Keratinocyte (primary cell): Measurements from ENCODE around the gene PVALB. TPM values are rescaled to one million over a fixed set of nuclear protein-coding genes. Genes with fewer than 3 reads are reported as not detected.

Source experiments
- DNase-seq: peaks from one replicate; pipeline ENCODE4 v3.0.0-alpha.2; 2011; ENCODE audit warnings: low read depth, missing footprints, low spot score
- FAIRE-seq: peaks from 2 replicates; lab custom pipeline; 2011; peaks lifted over from hg19 to GRCh38; lab: Jason Lieb, UNC
- H2AFZ ChIP-seq: 2 replicates; pipeline ENCODE4 v1.6.0; 2012; ENCODE audit warnings: low read length, control low read depth, inconsistent platforms; ENCODE audit not compliant: control insufficient read depth
- H3K27ac ChIP-seq: 2 replicates; pipeline ENCODE4 v1.5.1; 2011; ENCODE audit warnings: low read length; ENCODE audit not compliant: control insufficient read depth, insufficient read depth
- H3K27me3 ChIP-seq: 3 replicates; pipeline ENCODE4 v1.6.0; 2011; ENCODE audit warnings: low read length; ENCODE audit not compliant: control insufficient read depth, insufficient read depth; ENCODE audit errors: extremely low read depth
- H3K36me3 ChIP-seq, 2 experiments: 2 replicates in 1 of 2; 3 replicates in 1 of 2; pipeline ENCODE4 v1.5.1; 2011; ENCODE audit warnings: low read length in 2 of 2, mild to moderate bottlenecking in 1 of 2; ENCODE audit not compliant: control insufficient read depth in 2 of 2, insufficient read depth in 2 of 2; ENCODE audit errors: extremely low read depth in 1 of 2
- H3K4me1 ChIP-seq: 3 replicates; pipeline ENCODE4 v1.5.1; 2011; ENCODE audit warnings: low read length; ENCODE audit not compliant: control insufficient read depth, insufficient read depth; ENCODE audit errors: extremely low read depth
- H3K4me2 ChIP-seq: 3 replicates; pipeline ENCODE4 v1.6.0; 2011; ENCODE audit warnings: low read depth, low read length; ENCODE audit not compliant: control insufficient read depth, insufficient read depth; ENCODE audit errors: extremely low read depth
- H3K4me3 ChIP-seq, 3 experiments: fragments of 200-600 bp in 1 of 3; sonication (generic) in 1 of 3; 2 replicates in 2 of 3; 3 replicates in 1 of 3; pipeline ENCODE4 v1.5.1; 2011 to 2016; ENCODE audit warnings: low read length in 3 of 3, mild to moderate bottlenecking in 3 of 3, control low read depth in 2 of 3, inconsistent platforms in 1 of 3, low read depth in 1 of 3, mixed read lengths in 1 of 3, mixed run types in 1 of 3, moderate library complexity in 1 of 3; ENCODE audit not compliant: control insufficient read depth in 2 of 3, insufficient read depth in 2 of 3; ENCODE audit errors: extremely low read depth in 1 of 3
- H3K79me2 ChIP-seq: 2 replicates; pipeline ENCODE4 v1.6.0; 2012; ENCODE audit warnings: low read length; ENCODE audit not compliant: control insufficient read depth, insufficient read depth
- H3K9ac ChIP-seq: 3 replicates; pipeline ENCODE4 v1.6.0; 2011; ENCODE audit warnings: low read length; ENCODE audit not compliant: control insufficient read depth, insufficient read depth; ENCODE audit errors: extremely low read depth
- H3K9me1 ChIP-seq: 3 replicates; pipeline ENCODE4 v1.6.0; 2011; ENCODE audit warnings: low read length; ENCODE audit not compliant: control insufficient read depth, insufficient read depth; ENCODE audit errors: extremely low read depth
- H3K9me3 ChIP-seq: 2 replicates; pipeline ENCODE4 v1.5.1; 2012; ENCODE audit warnings: low read depth, low read length; ENCODE audit not compliant: control insufficient read depth
- H4K20me1 ChIP-seq: 3 replicates; pipeline ENCODE4 v1.6.0; 2011; ENCODE audit warnings: low read length; ENCODE audit not compliant: control insufficient read depth, insufficient read depth; ENCODE audit errors: extremely low read depth
- EZH2 ChIP-seq: IDR thresholded peaks from one replicate; pipeline ENCODE4 v1.6.1; 2012; ENCODE audit warnings: inconsistent platforms, mild to moderate bottlenecking, low read length, moderate library complexity
- dilution Hi-C: fragments of 300-500 bp; cut with MboI; formaldehyde crosslinking; loops from one replicate; pipeline ENCODE4 v1.7.0; 2020; ENCODE audit warnings: low sequenced_read_pairs; ENCODE audit not compliant: extremely low pct_ligation_motif_present
- polyA plus RNA-seq, 5 experiments: library from polyadenylated mRNA; depleted of rRNA in 3 of 5; stranded (reverse) in 3 of 5; stranded (forward) in 1 of 5; unstranded in 1 of 5; fragments of >200 nt; gene quantifications; 1 replicate in 1 of 5; 2 replicates in 3 of 5; 3 replicates in 1 of 5; pipeline versions ENCODE4 v1.2.1 to v1.2.3, GENCODE V29; 2011 to 2012; ENCODE audit warnings: missing spikeins in 2 of 5, low read depth in 1 of 5, low replicate concordance in 1 of 5
- TF ChIP-seq, protein P1 (sequence below), 3 experiments: IDR thresholded peaks in 1 of 3; conservative IDR thresholded peaks in 1 of 3; optimal IDR thresholded peaks in 1 of 3; 2 replicates in 2 of 3; 3 replicates in 1 of 3; pipeline versions ENCODE3 to v1.5.1; 2011; ENCODE audit warnings: low read length in 3 of 3, mild to moderate bottlenecking in 3 of 3, moderate library complexity in 2 of 3, control low read depth in 1 of 3, inconsistent platforms in 1 of 3; ENCODE audit not compliant: insufficient read depth in 2 of 3; ENCODE audit errors: extremely low read depth in 1 of 3

Gene PVALB
- polyA plus RNA-seq, 1 donor (not counting 4 experiments of a cell fraction or from before 2014, with no cell fraction given) = not detected

DNA sequence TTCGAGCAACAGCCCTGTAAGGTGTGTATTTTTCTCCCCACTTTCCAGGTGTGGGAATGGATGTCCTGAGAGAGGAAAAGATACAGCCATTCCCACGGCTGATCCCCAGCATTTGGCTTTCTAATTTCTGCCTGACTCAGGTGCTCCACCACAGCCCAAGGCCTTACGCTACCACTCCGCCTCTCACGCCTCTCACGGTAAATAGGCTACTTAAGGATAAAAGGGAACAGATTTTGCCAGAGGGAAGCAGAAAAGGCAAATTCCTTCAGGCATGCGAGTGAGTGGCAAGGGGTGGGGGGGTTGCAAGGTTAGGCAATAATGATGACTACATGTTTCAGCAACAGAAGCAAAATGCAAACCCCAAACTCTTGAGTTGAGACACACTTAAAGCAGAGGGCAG lies 9.2 kb downstream of the PVALB start:
- Histone ChIP-seq H3K4me1 (no peaks in the 10 kb centered on the region), H3K9me1 (no peaks in the 10 kb centered on the region), H3K27me3 (peaks cover 8% of the 10 kb centered on the region), H3K27ac (no peak overlapping the region), H3K4me2 (no peak overlapping the region), H3K4me3 (no peak overlapping the region), H2AFZ (no peak overlapping the region), H3K79me2 (no peaks in the 10 kb centered on the region), H3K9me3 (no peaks in the 10 kb centered on the region), H4K20me1 (no peaks in the 10 kb centered on the region), H3K36me3 (no peaks in the 10 kb centered on the region), H3K9ac (no peak overlapping the region)
- no peak for TF ChIP-seq EZH2
- TF ChIP-seq, protein P1, sequence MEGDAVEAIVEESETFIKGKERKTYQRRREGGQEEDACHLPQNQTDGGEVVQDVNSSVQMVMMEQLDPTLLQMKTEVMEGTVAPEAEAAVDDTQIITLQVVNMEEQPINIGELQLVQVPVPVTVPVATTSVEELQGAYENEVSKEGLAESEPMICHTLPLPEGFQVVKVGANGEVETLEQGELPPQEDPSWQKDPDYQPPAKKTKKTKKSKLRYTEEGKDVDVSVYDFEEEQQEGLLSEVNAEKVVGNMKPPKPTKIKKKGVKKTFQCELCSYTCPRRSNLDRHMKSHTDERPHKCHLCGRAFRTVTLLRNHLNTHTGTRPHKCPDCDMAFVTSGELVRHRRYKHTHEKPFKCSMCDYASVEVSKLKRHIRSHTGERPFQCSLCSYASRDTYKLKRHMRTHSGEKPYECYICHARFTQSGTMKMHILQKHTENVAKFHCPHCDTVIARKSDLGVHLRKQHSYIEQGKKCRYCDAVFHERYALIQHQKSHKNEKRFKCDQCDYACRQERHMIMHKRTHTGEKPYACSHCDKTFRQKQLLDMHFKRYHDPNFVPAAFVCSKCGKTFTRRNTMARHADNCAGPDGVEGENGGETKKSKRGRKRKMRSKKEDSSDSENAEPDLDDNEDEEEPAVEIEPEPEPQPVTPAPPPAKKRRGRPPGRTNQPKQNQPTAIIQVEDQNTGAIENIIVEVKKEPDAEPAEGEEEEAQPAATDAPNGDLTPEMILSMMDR (optimal IDR thresholded peaks at IDR 0.05 in 1 of 3, IDR thresholded peaks at IDR 0.05 in 1 of 3, conservative IDR thresholded peaks at IDR 0.05 in 1 of 3; ENCODE audit: extremely low read depth in 1 of 3, insufficient read depth in 2 of 3, low read length in 3 of 3) = no peak
- FAIRE-seq (no peak), DNase-seq (no peak)
- dilution Hi-C loops = no loop called here

DNA sequence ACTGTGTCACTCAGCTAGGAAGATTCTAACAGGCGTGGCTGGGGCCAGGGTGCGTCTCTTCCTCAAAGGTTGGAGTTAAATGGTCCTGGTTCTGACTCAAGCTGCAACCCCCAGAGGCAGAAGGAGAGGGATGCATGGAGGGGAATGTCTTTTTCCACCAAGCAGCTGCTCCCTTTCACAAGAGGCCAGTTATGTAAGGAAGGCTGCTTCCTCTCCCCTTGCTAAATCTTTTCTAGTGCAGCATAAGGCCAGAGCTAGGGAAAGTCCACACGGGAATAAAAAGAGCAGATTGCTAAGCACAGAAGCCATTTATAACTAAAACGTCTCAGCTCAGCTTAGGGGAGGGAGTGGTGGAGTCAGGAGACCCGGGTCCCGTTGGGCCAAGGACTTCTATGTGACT lies 10.0 kb downstream of the PVALB start:
- no peak overlapping the region for H2AFZ ChIP-seq
- H3K27me3 ChIP-seq = peaks cover 8% of the 10 kb centered on the region
- no peak for DNase-seq
- H3K27ac ChIP-seq = no peak overlapping the region
- H3K79me2 ChIP-seq = no peaks in the 10 kb centered on the region
- no peak for FAIRE-seq
- no peak overlapping the region for H3K4me3 ChIP-seq
- no peaks in the 10 kb centered on the region for H3K9me1 ChIP-seq
- dilution Hi-C loops = no loop called here
- H3K9me3 ChIP-seq = no peaks in the 10 kb centered on the region
- no peaks in the 10 kb centered on the region for H3K36me3 ChIP-seq
- no peak overlapping the region for H3K9ac ChIP-seq
- H3K4me2 ChIP-seq = no peak overlapping the region
- H3K4me1 ChIP-seq = no peaks in the 10 kb centered on the region
- TF ChIP-seq, protein P1 (optimal IDR thresholded peaks at IDR 0.05 in 1 of 3, IDR thresholded peaks at IDR 0.05 in 1 of 3, conservative IDR thresholded peaks at IDR 0.05 in 1 of 3; ENCODE audit: extremely low read depth in 1 of 3, insufficient read depth in 2 of 3, low read length in 3 of 3) = no peak
- TF ChIP-seq EZH2 = no peak
- no peaks in the 10 kb centered on the region for H4K20me1 ChIP-seq
